Gastroesophageal sphincter (tissue), 4 donors: ENCODE measurements around the gene OR13J1. TPM values are rescaled to one million over a fixed set of nuclear protein-coding genes. Genes with fewer than 3 reads are reported as not detected.
A peak's percentile ranks its signal among the peaks of the same experiment; 100 is the strongest.

Experiments
- ATAC-seq: fragments of 150-250 bp; one replicate; pipeline ENCODE4 v1.9.1; 2016; ENCODE audit warnings: mild to moderate bottlenecking, moderate library complexity
- H3K27ac ChIP-seq, 4 donors: fragments of 200-600 bp; sonication (generic) in 3 of 4; 1 replicate in 3 of 4; 2 replicates in 1 of 4; pipeline ENCODE4 v1.5.1; 2016 to 2019
- H3K27me3 ChIP-seq: fragments of 200-600 bp; sonication (generic); one replicate; pipeline ENCODE4 v1.5.1; 2019
- H3K36me3 ChIP-seq, 2 donors: fragments of 200-600 bp; sonication (generic); one replicate each; pipeline ENCODE4 v1.5.1; 2019; ENCODE audit warnings: control low read depth in 1 of 2
- H3K4me1 ChIP-seq, 3 donors: fragments of 200-600 bp; sonication (generic); 1 replicate in 2 of 3; 2 replicates in 1 of 3; pipeline ENCODE4 v1.5.1; 2016 to 2019; ENCODE audit warnings: control low read depth in 2 of 3
- H3K4me3 ChIP-seq, 2 donors: fragments of 200-600 bp; sonication (generic); one replicate each; pipeline ENCODE4 v1.5.1; 2019; ENCODE audit warnings: mild to moderate bottlenecking in 1 of 2, moderate library complexity in 1 of 2
- H3K9me3 ChIP-seq, 3 donors: fragments of 200-600 bp; sonication (generic); one replicate each; pipeline ENCODE4 v1.5.1; 2017 to 2019; ENCODE audit warnings: control low read depth in 2 of 3
- CTCF ChIP-seq, 4 experiments: fragments of 200-600 bp in 2 of 4; fragments of 450-650 bp in 2 of 4; sonication (generic) in 1 of 4; IDR thresholded peaks; one replicate each; pipeline ENCODE4 v1.5.1; 2017 to 2019; ENCODE audit warnings: antibody characterized with exemption in 4 of 4, mild to moderate bottlenecking in 2 of 4, moderate library complexity in 2 of 4
- EP300 ChIP-seq: sonication (generic); formaldehyde crosslinking; IDR thresholded peaks from one replicate; pipeline ENCODE4 v1.6.1; 2017; ENCODE audit warnings: antibody characterized with exemption, mild to moderate bottlenecking
- POLR2A ChIP-seq, 2 donors: fragments of 450-650 bp; IDR thresholded peaks; one replicate each; pipeline ENCODE4 v1.6.1; 2017; ENCODE audit warnings: antibody characterized with exemption in 2 of 2, mild to moderate bottlenecking in 2 of 2, moderate library complexity in 1 of 2
- POLR2AphosphoS5 ChIP-seq: sonication (generic); formaldehyde crosslinking; IDR thresholded peaks from one replicate; pipeline ENCODE4 v1.6.1; 2017; ENCODE audit warnings: antibody characterized with exemption
- WGBS, 2 donors: methylation state at CpG; one replicate each; pipeline ENCODE4 v1.1.5; 2018; ENCODE audit warnings: low coverage in 1 of 2; 5-methylcytosine and 5-hydroxymethylcytosine counted together
- total RNA-seq, 4 donors: library from RNA; depleted of rRNA; stranded (reverse); fragments of >200 nt; gene quantifications; one replicate each; pipeline ENCODE4 v1.1.0, GENCODE V29; 2016

The OR13J1 gene
- total RNA-seq, 4 donors from 2014 or later: not detected

GRCh38 chr9:35834260-35835215, 35.7 kb downstream of the OR13J1 start:
- H3K4me3 ChIP-seq: no peak overlapping the region
- TF ChIP-seq POLR2A (IDR thresholded peaks at IDR 0.05): no peak
- TF ChIP-seq POLR2AphosphoS5: no peak
- no peaks in the 10 kb centered on the region for H3K9me3 ChIP-seq
- 74 to 77% methylated on average over 9 to 10 of the region's 14 CpGs for WGBS, 2 donors
- ATAC-seq: no peak
- peaks cover 0 to 17% of the 10 kb centered on the region in 2 donors for H3K36me3 ChIP-seq
- H3K27ac ChIP-seq: no peak overlapping the region
- peaks cover 0 to 52% (median 18%) of the 10 kb centered on the region in 3 donors for H3K4me1 ChIP-seq
- H3K27me3 ChIP-seq: no peaks in the 10 kb centered on the region

GRCh38 chr9:35832814-35833213, 37.4 kb downstream of the OR13J1 start:
- TF ChIP-seq CTCF (IDR thresholded peaks at IDR 0.05) (no peak), POLR2A (IDR thresholded peaks at IDR 0.05) (no peak), POLR2AphosphoS5 (no peak), EP300 (no peak)
- Histone ChIP-seq H3K36me3 (peaks cover 0 to 17% of the 10 kb centered on the region in 2 donors), H3K9me3 (no peaks in the 10 kb centered on the region), H3K27me3 (no peaks in the 10 kb centered on the region), H3K4me1 (peaks cover 0 to 63% (median 21%) of the 10 kb centered on the region in 3 donors), H3K4me3 (no peak overlapping the region), H3K27ac (peak overlapping the region in 2 of 4 donors; percentile 11 to 52)
- 69 to 90% methylated on average over 4 to 5 of the region's 5 CpGs for WGBS, 2 donors
- no peak for ATAC-seq

GRCh38 chr9:35831040-35831439, 39.2 kb downstream of the OR13J1 start:
- TF ChIP-seq POLR2A (IDR thresholded peaks at IDR 0.05): no peak
- Histone ChIP-seq H3K9me3 (no peaks in the 10 kb centered on the region), H3K4me3 (no peak overlapping the region), H3K27me3 (no peaks in the 10 kb centered on the region), H3K36me3 (peaks cover 0 to 17% of the 10 kb centered on the region in 2 donors), H3K27ac (no peak overlapping the region), H3K4me1 (peaks cover 0 to 75% (median 21%) of the 10 kb centered on the region in 3 donors)
- ATAC-seq: no peak
- WGBS, 2 donors: 63 to 75% methylated on average over 3 to 4 of the region's 4 CpGs

GRCh38 chr9:35829764-35830096, 40.5 kb downstream of the OR13J1 start:
- Histone ChIP-seq H3K4me1 (peaks cover 0 to 75% (median 21%) of the 10 kb centered on the region in 3 donors), H3K9me3 (no peaks in the 10 kb centered on the region), H3K27ac (peak overlapping the region; percentile 80 to 98 (median 96)), H3K4me3 (peak overlapping the region; percentile 54 to 94), H3K36me3 (peaks cover 0 to 5% of the 10 kb centered on the region in 2 donors), H3K27me3 (no peaks in the 10 kb centered on the region)
- 11% methylated on average over 1 of the region's 2 CpGs; no CpG with 5 or more reads in 1 of the 2 donors for WGBS, 2 donors
- no peak for TF ChIP-seq POLR2A (IDR thresholded peaks at IDR 0.05)
- TF ChIP-seq POLR2AphosphoS5: no peak
- no peak for TF ChIP-seq EP300
- TF ChIP-seq CTCF (IDR thresholded peaks at IDR 0.05): no peak
- no peak for ATAC-seq

GRCh38 chr9:35829084-35829763, 41.0 kb downstream of the OR13J1 start, which contains the start of gene TMEM8B:
TMEM8B (plus strand) TSS chr9:35829228; CDS start chr9:35829448, 220 bp downstream.
- peaks cover 0 to 70% (median 21%) of the 10 kb centered on the region in 3 donors for H3K4me1 ChIP-seq
- 0% methylated on average over 8 of the region's 53 CpGs; no CpG with 5 or more reads in 1 of the 2 donors for WGBS, 2 donors
- TF ChIP-seq POLR2A (IDR thresholded peaks at IDR 0.05) (peak; percentile 20 to 64), EP300 (no peak)

GRCh38 chr9:35828716-35829083, 41.5 kb downstream of the OR13J1 start, which contains the start of gene FAM221B:
FAM221B (minus strand) TSS chr9:35828732; CDS start chr9:35826161, 2,571 bp downstream.
- no peaks in the 10 kb centered on the region for H3K36me3 ChIP-seq
- no peak for ATAC-seq
- H3K4me3 ChIP-seq: peak within 1 kb of the TSS; percentile 54 to 94
- no peaks in the 10 kb centered on the region for H3K9me3 ChIP-seq
- TF ChIP-seq POLR2A (IDR thresholded peaks at IDR 0.05): no peak
- TF ChIP-seq CTCF (IDR thresholded peaks at IDR 0.05): no peak
- TF ChIP-seq EP300: no peak
- no peak for TF ChIP-seq POLR2AphosphoS5
- no peaks in the 10 kb centered on the region for H3K27me3 ChIP-seq
- WGBS, 2 donors: 3 to 4% methylated on average over 7 to 8 of the region's 21 CpGs
- peak within 1 kb of the TSS; percentile 80 to 98 (median 96) for H3K27ac ChIP-seq
- H3K4me1 ChIP-seq: peaks cover 0 to 65% (median 21%) of the 10 kb centered on the region in 3 donors

More at GRCh38 chr9:35829084-35829763, 41.0 kb downstream of the OR13J1 start, which contains the start of gene TMEM8B:
- Histone ChIP-seq H3K9me3 (no peaks in the 10 kb centered on the region), H3K4me3 (peak within 1 kb of the TSS; percentile 54 to 94), H3K27ac (peak within 1 kb of the TSS; percentile 80 to 98 (median 96)), H3K27me3 (no peaks in the 10 kb centered on the region), H3K36me3 (peaks cover 0 to 1% of the 10 kb centered on the region in 2 donors)
- peak; percentile 93 for ATAC-seq
